ENCODE measurements around the gene MAMDC4. TPM values are rescaled to one million over a fixed set of nuclear protein-coding genes. Genes with fewer than 3 reads are reported as not detected.

MAMDC4 gene
- polyA plus RNA-seq, 1 donor (not counting 4 experiments of a cell fraction or from before 2014, with no cell fraction given), result 0.49 TPM

DNA sequence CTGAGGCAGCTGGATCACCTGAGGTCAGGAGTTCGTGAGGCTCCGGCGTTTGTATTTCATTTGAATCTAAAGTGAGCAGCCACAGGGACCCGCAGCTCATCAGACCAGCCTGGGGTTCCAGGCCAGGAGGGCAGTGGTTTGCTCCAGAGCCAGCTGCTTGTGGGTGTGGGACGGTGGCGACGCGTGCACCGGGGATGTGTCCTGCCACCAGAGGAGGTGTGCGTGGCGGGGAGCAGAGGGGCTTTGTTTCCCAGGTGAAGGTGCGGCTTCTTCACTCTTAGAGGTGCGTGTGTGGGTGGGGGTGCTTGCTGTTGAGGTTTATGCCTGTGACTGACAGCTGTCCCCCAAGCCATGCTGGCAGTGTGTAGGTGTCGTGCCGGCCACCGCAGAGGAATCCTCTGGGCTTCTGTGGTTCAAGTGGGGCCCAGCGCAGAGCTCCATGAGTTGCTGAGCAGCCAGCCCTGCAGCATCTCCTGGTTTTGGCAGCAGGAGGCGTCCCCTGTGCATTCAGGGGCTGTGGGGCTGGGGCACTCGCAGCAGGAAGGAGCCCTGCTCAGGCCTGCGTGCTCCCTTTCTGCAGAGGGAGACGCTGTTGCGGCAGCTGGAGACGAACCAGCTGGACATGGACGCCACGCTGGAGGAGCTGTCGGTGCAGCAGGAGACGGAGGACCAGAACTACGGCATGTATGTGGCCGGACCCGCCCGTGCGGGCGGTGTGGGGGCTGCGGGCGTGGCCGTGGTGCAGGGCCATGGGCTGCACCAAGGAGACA lies 16.8 kb upstream of the MAMDC4 start:
- Histone ChIP-seq H3K27me3 (ENCODE audit: control insufficient read depth, extremely low read depth, insufficient read depth, low read length) (no peaks in the 10 kb centered on the region), H3K4me3 (ENCODE audit: control insufficient read depth in 2 of 3, extremely low read depth in 1 of 3, insufficient read depth in 2 of 3, low read depth in 1 of 3, low read length in 3 of 3) (no peak overlapping the region), H3K27ac (ENCODE audit: control insufficient read depth, insufficient read depth, low read length) (no peak overlapping the region), H3K79me2 (ENCODE audit: control insufficient read depth, insufficient read depth, low read length) (no peaks in the 10 kb centered on the region), H3K9me1 (ENCODE audit: control insufficient read depth, extremely low read depth, insufficient read depth, low read length) (no peaks in the 10 kb centered on the region), H4K20me1 (ENCODE audit: control insufficient read depth, extremely low read depth, insufficient read depth, low read length) (no peaks in the 10 kb centered on the region), H3K9ac (ENCODE audit: control insufficient read depth, extremely low read depth, insufficient read depth, low read length) (no peak overlapping the region), H3K4me1 (ENCODE audit: control insufficient read depth, extremely low read depth, insufficient read depth, low read length) (no peaks in the 10 kb centered on the region), H2AFZ (ENCODE audit: control insufficient read depth, low read length) (no peak overlapping the region), H3K36me3 (ENCODE audit: control insufficient read depth in 2 of 2, extremely low read depth in 1 of 2, insufficient read depth in 2 of 2, low read length in 2 of 2) (peaks cover 0 to 25% of the 10 kb centered on the region in 2 experiments), H3K4me2 (ENCODE audit: control insufficient read depth, extremely low read depth, insufficient read depth, low read depth, low read length) (no peak overlapping the region), H3K9me3 (ENCODE audit: control insufficient read depth, low read depth, low read length) (no peaks in the 10 kb centered on the region)
- dilution Hi-C loops (cut with MboI; ENCODE audit: extremely low pct_ligation_motif_present, low sequenced_read_pairs), result no loop called here
- TF ChIP-seq EZH2 (IDR thresholded peaks at IDR 0.05; ENCODE audit: low read length), result no peak
- TF ChIP-seq, protein P1, sequence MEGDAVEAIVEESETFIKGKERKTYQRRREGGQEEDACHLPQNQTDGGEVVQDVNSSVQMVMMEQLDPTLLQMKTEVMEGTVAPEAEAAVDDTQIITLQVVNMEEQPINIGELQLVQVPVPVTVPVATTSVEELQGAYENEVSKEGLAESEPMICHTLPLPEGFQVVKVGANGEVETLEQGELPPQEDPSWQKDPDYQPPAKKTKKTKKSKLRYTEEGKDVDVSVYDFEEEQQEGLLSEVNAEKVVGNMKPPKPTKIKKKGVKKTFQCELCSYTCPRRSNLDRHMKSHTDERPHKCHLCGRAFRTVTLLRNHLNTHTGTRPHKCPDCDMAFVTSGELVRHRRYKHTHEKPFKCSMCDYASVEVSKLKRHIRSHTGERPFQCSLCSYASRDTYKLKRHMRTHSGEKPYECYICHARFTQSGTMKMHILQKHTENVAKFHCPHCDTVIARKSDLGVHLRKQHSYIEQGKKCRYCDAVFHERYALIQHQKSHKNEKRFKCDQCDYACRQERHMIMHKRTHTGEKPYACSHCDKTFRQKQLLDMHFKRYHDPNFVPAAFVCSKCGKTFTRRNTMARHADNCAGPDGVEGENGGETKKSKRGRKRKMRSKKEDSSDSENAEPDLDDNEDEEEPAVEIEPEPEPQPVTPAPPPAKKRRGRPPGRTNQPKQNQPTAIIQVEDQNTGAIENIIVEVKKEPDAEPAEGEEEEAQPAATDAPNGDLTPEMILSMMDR (optimal IDR thresholded peaks at IDR 0.05 in 1 of 3, IDR thresholded peaks at IDR 0.05 in 1 of 3, conservative IDR thresholded peaks at IDR 0.05 in 1 of 3; ENCODE audit: extremely low read depth in 1 of 3, insufficient read depth in 2 of 3, low read length in 3 of 3), result no peak
- FAIRE-seq (no peak), DNase-seq (ENCODE audit: low read depth, low spot score) (no peak)

DNA sequence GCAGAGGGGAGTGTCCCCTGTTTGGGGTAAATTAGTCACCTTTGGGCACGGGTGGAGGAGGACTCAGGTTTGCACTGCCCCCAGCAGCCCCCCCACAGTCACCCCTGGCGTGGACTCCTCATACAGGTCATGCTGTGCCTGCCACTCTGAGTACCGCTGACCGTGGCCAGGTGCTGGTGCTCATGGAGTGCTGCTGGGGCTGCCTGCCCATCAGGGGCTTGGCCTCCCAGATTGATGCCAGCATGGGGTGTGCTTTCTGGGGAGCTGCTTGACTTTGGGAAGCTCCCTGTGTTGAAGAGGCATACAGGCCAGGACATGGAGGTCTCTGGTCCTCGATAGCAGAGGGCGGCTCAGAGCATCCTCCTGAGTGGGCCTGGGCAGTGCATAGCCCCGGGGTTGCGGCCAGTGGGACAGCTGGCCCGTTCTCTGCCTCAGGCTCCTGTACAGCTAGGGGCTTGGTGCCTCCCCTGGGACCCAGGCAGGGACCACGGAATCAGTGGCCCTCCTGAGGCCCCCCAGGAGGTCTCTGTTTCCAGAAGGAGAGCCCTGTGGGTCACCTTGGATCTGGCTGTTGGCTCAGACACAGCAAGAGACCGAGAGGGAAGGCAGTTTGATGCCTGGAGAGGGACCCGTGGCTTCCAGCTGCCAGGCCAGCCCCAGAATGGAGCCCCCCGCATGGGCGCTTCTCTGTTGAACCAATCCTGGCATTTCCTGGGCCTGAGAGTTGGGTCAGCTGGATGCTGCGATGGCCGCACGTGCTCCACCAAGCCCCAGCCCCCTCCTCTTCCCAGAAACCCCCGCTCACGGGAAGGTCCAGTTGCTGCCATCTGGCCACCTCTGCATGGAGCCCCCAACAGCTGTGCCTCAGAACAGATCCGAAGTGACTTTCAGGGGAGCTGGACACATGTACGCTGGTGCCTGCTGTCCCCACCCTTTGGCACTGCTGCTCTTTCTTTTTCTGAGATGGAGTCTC lies 15.9 kb upstream of the MAMDC4 start:
- peaks cover 0 to 20% of the 10 kb centered on the region in 2 experiments for H3K36me3 ChIP-seq (ENCODE audit: control insufficient read depth in 2 of 2, extremely low read depth in 1 of 2, insufficient read depth in 2 of 2, low read length in 2 of 2)
- no peak for TF ChIP-seq EZH2 (IDR thresholded peaks at IDR 0.05; ENCODE audit: low read length)
- TF ChIP-seq, protein P1 (optimal IDR thresholded peaks at IDR 0.05 in 1 of 3, IDR thresholded peaks at IDR 0.05 in 1 of 3, conservative IDR thresholded peaks at IDR 0.05 in 1 of 3; ENCODE audit: extremely low read depth in 1 of 3, insufficient read depth in 2 of 3, low read length in 3 of 3), result no peak

More for the DNA sequence above, 15.9 kb upstream of the MAMDC4 start:
- Histone ChIP-seq H3K4me3 (ENCODE audit: control insufficient read depth in 2 of 3, extremely low read depth in 1 of 3, insufficient read depth in 2 of 3, low read depth in 1 of 3, low read length in 3 of 3) (no peak overlapping the region), H3K27ac (ENCODE audit: control insufficient read depth, insufficient read depth, low read length) (no peak overlapping the region), H4K20me1 (ENCODE audit: control insufficient read depth, extremely low read depth, insufficient read depth, low read length) (no peaks in the 10 kb centered on the region), H3K9ac (ENCODE audit: control insufficient read depth, extremely low read depth, insufficient read depth, low read length) (no peak overlapping the region), H3K9me1 (ENCODE audit: control insufficient read depth, extremely low read depth, insufficient read depth, low read length) (no peaks in the 10 kb centered on the region), H3K79me2 (ENCODE audit: control insufficient read depth, insufficient read depth, low read length) (no peaks in the 10 kb centered on the region), H3K9me3 (ENCODE audit: control insufficient read depth, low read depth, low read length) (no peaks in the 10 kb centered on the region), H3K27me3 (ENCODE audit: control insufficient read depth, extremely low read depth, insufficient read depth, low read length) (no peaks in the 10 kb centered on the region), H2AFZ (ENCODE audit: control insufficient read depth, low read length) (no peak overlapping the region), H3K4me1 (ENCODE audit: control insufficient read depth, extremely low read depth, insufficient read depth, low read length) (no peaks in the 10 kb centered on the region), H3K4me2 (ENCODE audit: control insufficient read depth, extremely low read depth, insufficient read depth, low read depth, low read length) (no peak overlapping the region)
- FAIRE-seq, result no peak
- no peak for DNase-seq (ENCODE audit: low read depth, low spot score)
- dilution Hi-C loops (cut with MboI; ENCODE audit: extremely low pct_ligation_motif_present, low sequenced_read_pairs), result no loop called here

All from keratinocyte (primary cell).